Left forelimb (tissue), 1 donor: ENCODE measurements around the gene CXCL17.
"Not testable (repeated sequence)": the region's sequence is repeated elsewhere in the genome, so short reads cannot be mapped to it uniquely, and the experiment has no call there.

Source experiments
- DNase-seq: peaks from one replicate; pipeline ENCODE4 v3.0.0-alpha.2; 2018; ENCODE audit warnings: low spot score

The CXCL17 gene, protein sequence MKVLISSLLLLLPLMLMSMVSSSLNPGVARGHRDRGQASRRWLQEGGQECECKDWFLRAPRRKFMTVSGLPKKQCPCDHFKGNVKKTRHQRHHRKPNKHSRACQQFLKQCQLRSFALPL

GRCh38 chr19:42442833-42443232 is at the start of gene CXCL17:
Gene CXCL17, minus strand, starts transcription at chr19:42442946. Its CDS starts 114 bp downstream, at chr19:42442832.
- no peak for DNase-seq

- DNase-seq = no peak
These were observed 46.2 kb upstream of the CXCL17 start for GRCh38 chr19:42488783-42489521.

- DNase-seq = no peak
These were observed 45.0 kb upstream of the CXCL17 start for GRCh38 chr19:42487798-42488178.

DNA sequence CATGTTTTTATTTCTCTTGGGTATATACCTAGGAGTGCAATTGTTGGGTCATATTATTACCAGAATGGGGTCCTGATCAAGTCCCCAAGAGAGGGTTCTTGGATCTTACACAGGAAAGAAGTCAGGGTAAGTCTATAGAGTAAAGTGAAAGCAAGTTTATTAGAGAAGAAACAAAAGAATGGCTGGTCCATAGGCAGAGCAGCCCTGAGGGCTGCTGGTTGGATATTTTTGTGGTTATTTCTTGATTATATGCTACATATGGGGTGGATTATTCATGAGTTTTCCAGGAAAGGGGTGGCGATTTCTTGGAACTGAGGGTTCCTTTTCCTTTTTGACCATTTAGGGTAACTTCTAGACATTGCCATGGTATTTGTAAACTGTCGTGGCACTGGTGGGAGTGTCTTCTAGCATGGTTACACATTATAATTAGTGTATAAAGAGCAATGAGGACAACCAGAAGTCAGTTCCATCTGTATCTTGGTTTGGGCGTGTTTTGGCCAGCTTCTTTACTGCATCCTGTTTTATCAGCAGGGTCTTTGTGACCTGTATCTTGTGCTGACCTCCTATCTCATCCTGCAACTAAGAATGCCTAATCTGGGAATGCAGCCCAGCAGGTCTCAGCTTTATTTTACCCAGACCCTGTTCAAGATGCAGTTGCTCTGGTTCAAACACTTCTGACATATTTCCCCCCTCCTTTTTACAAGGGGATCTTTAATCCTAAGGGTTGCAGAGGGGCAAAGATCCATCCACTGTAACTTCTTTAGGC is 44.5 kb upstream of the CXCL17 start:
- no peak for DNase-seq

GRCh38 chr19:42485036-42485435 is 42.3 kb upstream of the CXCL17 start:
- not testable (repeated sequence) for DNase-seq

DNA sequence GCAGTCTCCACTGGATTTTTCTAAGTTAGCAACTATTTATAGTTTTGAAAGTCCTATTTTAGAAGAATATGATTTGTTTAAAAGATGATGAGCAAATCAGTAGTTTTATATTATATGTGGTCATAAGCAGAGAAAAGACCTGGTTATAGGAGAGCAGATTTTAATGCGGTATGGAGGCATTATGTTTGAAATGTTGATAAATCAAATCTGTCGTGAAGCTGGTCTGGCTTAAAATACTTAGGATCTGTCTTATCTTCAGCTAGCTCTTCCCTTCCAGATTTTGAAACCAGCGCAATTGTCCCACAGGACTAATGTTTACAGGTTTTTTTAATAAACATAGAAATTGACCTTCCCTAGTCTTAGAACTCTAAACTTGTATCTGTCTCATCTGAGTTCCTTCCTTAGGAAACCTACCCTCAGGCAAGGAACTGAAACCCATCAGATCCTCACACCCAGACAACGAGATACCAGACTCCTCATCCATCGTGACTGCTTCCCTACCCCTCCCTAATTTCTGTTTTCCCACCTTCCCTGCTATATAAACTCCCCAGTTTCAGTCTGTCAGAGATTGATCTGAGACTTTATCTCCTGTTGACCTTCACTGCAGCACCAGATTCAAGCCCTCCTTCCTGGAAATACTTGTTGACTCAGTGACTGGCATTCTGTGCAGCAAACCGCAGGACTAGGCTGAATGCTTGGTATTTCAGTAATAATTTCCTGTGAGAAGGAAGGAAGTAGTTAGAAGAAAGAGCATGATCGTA is 37.8 kb upstream of the CXCL17 start:
- DNase-seq = no peak

GRCh38 chr19:42479736-42480135 is 37.0 kb upstream of the CXCL17 start:
- no peak for DNase-seq

GRCh38 chr19:42478765-42479311 is 36.1 kb upstream of the CXCL17 start:
- no peak for DNase-seq

DNA sequence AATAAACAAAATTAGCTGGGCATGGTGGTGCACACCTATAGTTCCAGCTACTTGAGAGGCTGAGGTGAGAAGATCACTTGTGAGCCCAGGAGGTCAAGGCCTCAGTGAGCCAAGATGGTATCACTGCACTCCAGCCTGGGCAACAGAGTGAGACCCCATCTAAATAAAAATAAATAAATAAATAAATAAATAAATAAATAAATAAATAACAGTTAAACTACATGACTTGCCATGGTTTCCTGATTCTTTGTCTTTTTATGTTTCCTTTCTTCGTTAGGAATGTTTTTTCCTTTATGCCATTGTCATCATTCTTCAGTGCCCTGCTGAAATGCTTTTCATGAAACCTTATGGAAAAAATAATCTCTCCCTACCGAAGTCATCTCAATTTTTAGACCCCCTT is 35.2 kb upstream of the CXCL17 start:
- DNase-seq = no peak

GRCh38 chr19:42477117-42477516 is 34.4 kb upstream of the CXCL17 start:
- no peak for DNase-seq

DNA sequence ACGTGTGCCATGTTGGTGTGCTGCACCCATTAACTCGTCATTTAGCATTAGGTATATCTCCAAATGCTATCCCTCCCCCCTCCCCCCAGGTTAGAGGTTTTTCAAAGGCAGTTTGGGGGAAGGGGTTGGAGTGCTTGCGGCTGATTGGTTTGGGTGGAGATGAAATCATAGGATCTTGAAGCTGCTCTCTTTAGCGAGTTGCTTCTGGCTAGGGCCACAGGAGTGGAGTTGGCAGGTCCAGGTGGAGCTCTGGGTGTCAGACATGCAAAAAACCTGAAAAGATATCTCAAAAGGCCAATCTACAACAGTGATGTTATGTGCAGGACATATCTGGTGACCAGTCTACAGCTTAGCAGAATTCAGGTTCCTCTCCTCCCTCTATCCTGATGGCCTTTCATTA is 32.6 kb upstream of the CXCL17 start:
- no peak for DNase-seq

- DNase-seq = no peak
These were observed 32.0 kb upstream of the CXCL17 start for GRCh38 chr19:42474743-42475142.

GRCh38 chr19:42473686-42474085 is 30.9 kb upstream of the CXCL17 start:
- DNase-seq = no peak

GRCh38 chr19:42472402-42473147 is 29.8 kb upstream of the CXCL17 start:
- no peak for DNase-seq

DNA sequence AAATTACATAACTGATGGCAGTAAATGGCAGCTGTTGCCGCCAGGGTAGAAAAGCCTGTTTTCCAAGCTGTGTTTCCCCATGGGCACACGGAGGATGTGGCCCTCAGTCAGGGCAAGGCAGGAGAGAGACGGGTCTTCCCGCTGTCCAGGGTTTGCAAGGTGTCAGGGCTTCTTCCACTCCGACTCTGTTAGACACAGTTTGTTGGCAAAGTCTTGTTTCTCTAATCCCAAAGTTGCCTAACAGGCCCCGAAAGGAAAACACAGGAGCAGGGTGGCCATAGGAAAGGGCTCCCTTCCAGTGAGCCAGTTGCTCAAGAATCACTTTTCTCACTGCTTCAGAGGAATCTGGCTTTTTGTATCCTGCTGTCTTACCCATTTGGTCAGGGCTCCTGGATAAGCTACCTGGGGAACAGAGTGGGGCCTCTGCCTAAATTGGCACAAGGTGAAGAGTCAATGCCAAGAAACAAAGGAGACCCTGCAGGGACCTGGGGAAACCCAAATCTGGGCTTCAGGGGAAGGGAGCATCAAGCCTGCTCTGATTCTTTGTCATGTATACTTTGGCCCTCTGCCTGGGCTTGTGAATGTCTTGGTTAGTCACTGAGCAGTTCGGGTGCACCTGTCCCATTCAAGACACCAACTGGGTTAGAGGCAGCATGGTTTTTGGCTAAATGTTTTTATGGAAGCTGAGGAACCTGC is 29.0 kb upstream of the CXCL17 start:
- DNase-seq = no peak

GRCh38 chr19:42469311-42470235 is 26.8 kb upstream of the CXCL17 start:
- DNase-seq = no peak

GRCh38 chr19:42468273-42468796 is 25.6 kb upstream of the CXCL17 start:
- no peak for DNase-seq

- DNase-seq = no peak
These were observed 24.5 kb upstream of the CXCL17 start for GRCh38 chr19:42467183-42467760.
